HepG2 (cell line): ENCODE data around the gene CFAP46. TPM values are rescaled to one million over a fixed set of nuclear protein-coding genes. Genes with fewer than 3 reads are reported as not detected.

Source experiments
- ATAC-seq: fragments of 200-7000 bp; cut with Tn5 transposase; 3 replicates; pipeline ENCODE4 v1.9.1; 2020; ENCODE audit warnings: mild to moderate bottlenecking, moderate library complexity
- BruUV-seq: library from RNA; stranded (reverse); fragments of 400-500 nt; replicated peaks from 2 replicates; lab custom pipeline; 2021; lab: Mats Ljungman, UMichigan
- CTCF ChIA-PET: fragments of 300-600 bp; formaldehyde crosslinking; extraction: SDS; loops from one replicate; lab custom pipeline; 2021; ENCODE audit warnings: low total read pairs, inconsistent platforms, low intra/inter-chr PET ratio; lab: Yijun Ruan, JAX
- POLR2A ChIA-PET: fragments of 350-600 bp; sonication (Branson Sonifier 250); formaldehyde crosslinking; loops from one replicate; lab custom pipeline; 2020; ENCODE audit warnings: antibody characterized with exemption, inconsistent platforms; lab: Yijun Ruan, JAX
- DNase-seq: peaks from one replicate; pipeline ENCODE4 v3.0.0-alpha.2; 2015; ENCODE audit warnings: low spot score
- FAIRE-seq: peaks from 3 replicates; lab custom pipeline; 2011; peaks lifted over from hg19 to GRCh38; lab: Jason Lieb, UNC
- H2AFZ ChIP-seq: one replicate; pipeline ENCODE4 v1.6.1; 2011; ENCODE audit warnings: low read length, inconsistent platforms
- H3K27ac ChIP-seq: fragments of 300-600 bp; 3 replicates; pipeline ENCODE4 v1.8.0; 2011; ENCODE audit warnings: mixed run types, mild to moderate bottlenecking, mixed read lengths, low read length, inconsistent platforms; ENCODE audit not compliant: insufficient read depth; ENCODE audit errors: extremely low read length
- H3K27me3 ChIP-seq, 2 experiments: fragments of 200-600 bp in 1 of 2; 2 replicates in 1 of 2; 3 replicates in 1 of 2; pipeline versions ENCODE4 v1.6.0 to v1.8.0; 2011; ENCODE audit warnings: low read length in 2 of 2, mild to moderate bottlenecking in 2 of 2, moderate library complexity in 2 of 2, inconsistent platforms in 1 of 2; ENCODE audit not compliant: insufficient read depth in 2 of 2, control insufficient read depth in 1 of 2
- H3K36me3 ChIP-seq, 2 experiments: fragments of 200-600 bp in 1 of 2; replicated peaks in 1 of 2; 2 replicates in 1 of 2; 3 replicates in 1 of 2; pipeline versions ENCODE4 v1.5.1 to v1.8.0; 2011; ENCODE audit warnings: low read length in 2 of 2, inconsistent platforms in 1 of 2; ENCODE audit not compliant: insufficient read depth in 2 of 2, control insufficient read depth in 1 of 2
- H3K4me1 ChIP-seq: 2 replicates; pipeline ENCODE4 v1.5.1; 2012; ENCODE audit warnings: low read length, inconsistent platforms; ENCODE audit not compliant: insufficient read depth
- H3K4me2 ChIP-seq: 2 replicates; pipeline ENCODE4 v1.6.0; 2011; ENCODE audit warnings: low read depth, low read length, inconsistent platforms
- H3K4me3 ChIP-seq, 3 experiments: fragments of 200-600 bp in 1 of 3; sonication (generic), shearing (Covaris generic) in 1 of 3; replicated peaks in 1 of 3; 2 replicates each; pipeline ENCODE4 v1.5.1; 2011 to 2016; ENCODE audit warnings: low read length in 3 of 3, inconsistent platforms in 2 of 3, low read depth in 2 of 3, mild to moderate bottlenecking in 2 of 3, control low read depth in 1 of 3, mixed read lengths in 1 of 3; ENCODE audit not compliant: insufficient read depth in 1 of 3
- H3K79me2 ChIP-seq: one replicate; pipeline ENCODE4 v1.6.1; 2011; ENCODE audit warnings: low read length, inconsistent platforms; ENCODE audit not compliant: insufficient read depth
- H3K9ac ChIP-seq: 2 replicates; pipeline ENCODE4 v1.6.0; 2011; ENCODE audit warnings: mild to moderate bottlenecking, low read depth, low read length, inconsistent platforms; ENCODE audit not compliant: insufficient read depth
- H3K9me3 ChIP-seq: 2 replicates; pipeline ENCODE4 v1.5.1; 2012; ENCODE audit warnings: mild to moderate bottlenecking, low read length
- H4K20me1 ChIP-seq: 2 replicates; pipeline ENCODE4 v1.6.0; 2011; ENCODE audit warnings: inconsistent platforms, mild to moderate bottlenecking, low read length, moderate library complexity; ENCODE audit not compliant: insufficient read depth
- IKZF5 ChIP-seq: IDR thresholded peaks from 2 replicates; pipeline ENCODE4 v1.6.1; 2018; ENCODE audit warnings: missing genetic modification reagents, mild to moderate bottlenecking, missing compliant biosample characterization
- SALL1 ChIP-seq: sonication (generic); formaldehyde crosslinking; IDR thresholded peaks from 2 replicates; pipeline ENCODE4 v1.8.0; 2022; ENCODE audit warnings: mild to moderate bottlenecking, missing genetic modification reagents
- WGBS: methylation state at CpG from one replicate; pipeline ENCODE4 v1.1.6; 2017; ENCODE audit warnings: low lambda C conversion rate; 5-methylcytosine and 5-hydroxymethylcytosine counted together
- in situ Hi-C: cut with HindIII; loops from 2 replicates; pipeline ENCODE4 v1.10.0; 2017; ENCODE audit warnings: low pct_unique_long_range_greater_than_20kb; ENCODE audit not compliant: extremely low pct_ligation_motif_present
- intact Hi-C: fragments of 100-400 bp; cut with micrococcal nuclease; formaldehyde crosslinking; loops from one replicate; pipeline ENCODE4 v1.10.0; 2022; ENCODE audit not compliant: unreplicated experiment
- polyA plus RNA-seq, 8 experiments: library from polyadenylated mRNA; depleted of rRNA in 3 of 8; stranded (reverse) in 7 of 8; unstranded in 1 of 8; fragments of >200 nt; fragmentation: Illumina TruSeq in 4 of 8; extraction: Trizol in 4 of 8; gene quantifications; 2 replicates each; pipeline versions ENCODE4 v1.2.1 to v1.2.3, GENCODE V29; 2011 to 2016; ENCODE audit warnings: low read depth in 4 of 8, missing spikeins in 1 of 8, mixed read lengths in 1 of 8; ENCODE audit not compliant: insufficient read depth in 1 of 8
- total RNA-seq, 5 experiments: library from RNA; depleted of rRNA; stranded (reverse); fragments of >200 nt; fragmentation: Illumina TruSeq; extraction: Trizol; gene quantifications; 2 replicates each; pipeline ENCODE4 v1.2.3, GENCODE V29; 2016; ENCODE audit warnings: low read depth in 1 of 5
- TF ChIP-seq, protein P1 (sequence below): sonication (generic); formaldehyde crosslinking; IDR thresholded peaks from 2 replicates; pipeline ENCODE4 v1.9.0; 2021; ENCODE audit warnings: missing genetic modification reagents, borderline replicate concordance

The CFAP46 gene
- total and polyA plus RNA-seq, 2 of the 13 experiments (the other 11 are each of a cell fraction or from before 2014, with no cell fraction given): 0.24 to 0.84 TPM

- TF ChIP-seq IKZF5 (CRISPR knock-in tag) (no peak), SALL1 (no peak)
These were observed 31.2 kb downstream of the CFAP46 start (continued) for GRCh38 chr10:132910901-132911785.

DNA sequence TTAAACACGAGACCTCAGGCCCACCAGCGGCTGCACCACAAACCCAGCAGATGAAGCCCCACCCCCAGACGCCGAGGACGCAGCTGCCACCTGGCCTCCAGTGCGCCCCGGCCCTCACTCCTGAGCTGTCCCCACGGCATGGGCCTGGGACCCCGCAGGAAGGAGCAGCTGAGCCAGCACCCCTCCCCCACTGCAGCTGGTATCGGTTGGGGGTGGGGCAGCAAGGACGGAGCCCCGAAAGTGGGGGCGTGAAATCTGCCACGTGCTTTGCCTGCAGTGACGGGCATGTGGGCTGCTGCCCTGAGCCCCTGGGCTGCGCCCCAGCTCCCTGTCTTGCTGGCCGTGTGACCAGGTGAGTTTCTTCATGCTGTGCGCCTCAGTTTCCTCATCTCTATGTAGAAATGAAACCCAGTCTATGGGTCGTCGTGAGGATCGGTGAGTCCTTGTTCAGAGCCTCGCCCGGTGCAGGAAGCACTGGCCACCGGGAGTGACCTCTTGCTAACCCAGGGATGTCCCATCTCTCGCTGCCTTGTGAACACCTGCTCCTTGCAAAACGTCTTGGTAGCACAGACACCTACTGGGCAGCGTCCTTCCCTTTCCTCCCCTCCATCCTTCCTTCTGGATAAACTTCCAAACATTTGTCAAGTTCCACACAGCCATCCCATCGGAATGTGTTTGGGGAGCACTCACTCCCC, 32.0 kb downstream of the CFAP46 start:
- H3K79me2 ChIP-seq: no peaks in the 10 kb centered on the region
- H3K4me1 ChIP-seq: no peaks in the 10 kb centered on the region
- no peak overlapping the region for H3K4me2 ChIP-seq
- TF ChIP-seq, protein P1, sequence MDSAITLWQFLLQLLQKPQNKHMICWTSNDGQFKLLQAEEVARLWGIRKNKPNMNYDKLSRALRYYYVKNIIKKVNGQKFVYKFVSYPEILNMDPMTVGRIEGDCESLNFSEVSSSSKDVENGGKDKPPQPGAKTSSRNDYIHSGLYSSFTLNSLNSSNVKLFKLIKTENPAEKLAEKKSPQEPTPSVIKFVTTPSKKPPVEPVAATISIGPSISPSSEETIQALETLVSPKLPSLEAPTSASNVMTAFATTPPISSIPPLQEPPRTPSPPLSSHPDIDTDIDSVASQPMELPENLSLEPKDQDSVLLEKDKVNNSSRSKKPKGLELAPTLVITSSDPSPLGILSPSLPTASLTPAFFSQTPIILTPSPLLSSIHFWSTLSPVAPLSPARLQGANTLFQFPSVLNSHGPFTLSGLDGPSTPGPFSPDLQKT (CRISPR knock-in tag): no peak
- TF ChIP-seq, all 625 proteins: peak for 0
- no peak overlapping the region for H3K4me3 ChIP-seq
- BruUV-seq: no TSS peak
- H4K20me1 ChIP-seq: no peaks in the 10 kb centered on the region
- in situ Hi-C loops: no loop called here
- DNase-seq: no peak
- H3K27ac ChIP-seq: no peak overlapping the region
- intact Hi-C loops: no loop called here
- FAIRE-seq: no peak
- H3K27me3 ChIP-seq: peaks cover 0 to 8% of the 10 kb centered on the region in 2 experiments; a peak in 2 of 5 replicates
- H3K36me3 ChIP-seq: no peaks in the 10 kb centered on the region
- no peak for ATAC-seq
- H2AFZ ChIP-seq: no peak overlapping the region
- no peaks in the 10 kb centered on the region for H3K9me3 ChIP-seq
- ChIA-PET CTCF (no interaction called here), POLR2A (no interaction called here)
- WGBS: 42% methylated on average over 10 of the region's 28 CpGs
- H3K9ac ChIP-seq: no peak overlapping the region
